K562 (cell line): ENCODE results near the gene IRF9. TPM values are rescaled to one million over a fixed set of nuclear protein-coding genes. Genes with fewer than 3 reads are reported as not detected.

Experiments used
- CBX1 ChIP-seq: sonication (generic); IDR thresholded peaks from 2 replicates; pipeline ENCODE4 v1.6.1; 2016; ENCODE audit warnings: antibody characterized with exemption, low read depth, mild to moderate bottlenecking
- CREB3 ChIP-seq: fragments of 450-650 bp; conservative IDR thresholded peaks from 2 replicates; pipeline ENCODE4 v1.6.1; 2016; ENCODE audit warnings: missing genetic modification characterization, low read depth, mild to moderate bottlenecking, missing compliant biosample characterization, moderate library complexity
- FUS ChIP-seq: fragments of 200-400 bp; formaldehyde crosslinking; optimal IDR thresholded peaks from 2 replicates; pipeline ENCODE3; 2017; ENCODE audit warnings: low read depth, low read length
- HDAC1 ChIP-seq, 2 experiments: fragments of 450-650 bp; IDR thresholded peaks; 2 replicates each; pipeline ENCODE4 v1.6.1; 2016 to 2017; ENCODE audit warnings: inconsistent platforms in 1 of 2, mild to moderate bottlenecking in 1 of 2, moderate library complexity in 1 of 2
- LEF1 ChIP-seq: fragments of 450-650 bp; IDR thresholded peaks from 2 replicates; pipeline ENCODE4 v1.6.1; 2016; ENCODE audit warnings: mild to moderate bottlenecking
- NCOA6 ChIP-seq: fragments of 450-650 bp; IDR thresholded peaks from 2 replicates; pipeline ENCODE4 v1.6.1; 2017; ENCODE audit warnings: mild to moderate bottlenecking
- PHF8 ChIP-seq: fragments of 200-600 bp; sonication (generic); IDR thresholded peaks from 2 replicates; pipeline ENCODE4 v1.6.1; 2012; ENCODE audit warnings: mixed run types, mild to moderate bottlenecking, inconsistent platforms, low read length, moderate library complexity, borderline replicate concordance
- RBM17 ChIP-seq: fragments of 200-400 bp; formaldehyde crosslinking; IDR thresholded peaks from 2 replicates; pipeline ENCODE4 v1.6.1; 2017; ENCODE audit warnings: low read depth, mild to moderate bottlenecking, low read length, borderline replicate concordance
- RCOR1 ChIP-seq, 2 experiments: IDR thresholded peaks; 2 replicates each; pipeline ENCODE4 v1.6.1; 2012; ENCODE audit warnings: low read depth in 2 of 2, low read length in 2 of 2, borderline replicate concordance in 1 of 2, improper control_type of control experiment in 1 of 2
- SIN3B ChIP-seq: fragments of 450-650 bp; IDR thresholded peaks from 2 replicates; pipeline ENCODE4 v1.6.1; 2017; ENCODE audit warnings: low read depth, mild to moderate bottlenecking, moderate library complexity
- SREBF2 ChIP-seq: sonication (generic); formaldehyde crosslinking; IDR thresholded peaks from 2 replicates; pipeline ENCODE4 v1.4.0; 2020; ENCODE audit warnings: mild to moderate bottlenecking, missing genetic modification reagents
- TRIM25 ChIP-seq: fragments of 450-650 bp; IDR thresholded peaks from 2 replicates; pipeline ENCODE4 v1.7.0; 2016; ENCODE audit warnings: borderline replicate concordance
- XRCC4 ChIP-seq: IDR thresholded peaks from one replicate; pipeline ENCODE4 v1.6.1; 2011; ENCODE audit not compliant: insufficient read depth, insufficient read length; ENCODE audit errors: extremely low read depth
- ZBTB2 ChIP-seq: fragments of 450-650 bp; IDR thresholded peaks from 2 replicates; pipeline ENCODE4 v1.6.1; 2016; ENCODE audit warnings: antibody characterized with exemption
- ZBTB33 ChIP-seq: sonication (generic); formaldehyde crosslinking; IDR thresholded peaks from 2 replicates; pipeline ENCODE4 v1.8.1; 2023; ENCODE audit warnings: mild to moderate bottlenecking, missing genetic modification reagents
- ZNF143 ChIP-seq: sonication (generic); formaldehyde crosslinking; IDR thresholded peaks from 2 replicates; pipeline ENCODE4 v1.9.0; 2022; ENCODE audit warnings: mild to moderate bottlenecking, missing genetic modification reagents
- polyA plus RNA-seq, 8 experiments: library from polyadenylated mRNA; depleted of rRNA in 4 of 8; stranded (reverse) in 5 of 8; unstranded in 3 of 8; fragments of >200 nt; fragmentation: Nextera tagmentation in 2 of 8; fragmentation: Illumina TruSeq in 1 of 8; extraction: Ambion mirVana in 2 of 8; extraction: Trizol in 1 of 8; gene quantifications; 2 replicates each; pipeline versions ENCODE4 v1.2.1 to v1.2.3, GENCODE V29; 2011 to 2014; ENCODE audit warnings: inconsistent platforms in 1 of 8, missing spikeins in 1 of 8
- total RNA-seq, 7 experiments: library from RNA; depleted of rRNA in 6 of 7; stranded (reverse); fragments of >200 nt in 6 of 7; fragmentation: Illumina TruSeq in 2 of 7; extraction: Trizol in 2 of 7; gene quantifications; 2 replicates each; pipeline versions ENCODE4 v1.2.1 to v1.2.3, GENCODE V29; 2011 to 2021; ENCODE audit warnings: low replicate concordance in 1 of 7
- TF ChIP-seq, protein P1 (sequence below): sonication (generic); formaldehyde crosslinking; IDR thresholded peaks from 2 replicates; pipeline ENCODE4 v1.8.1; 2023; ENCODE audit warnings: mild to moderate bottlenecking, missing genetic modification reagents, moderate library complexity
- TF ChIP-seq, protein P2 (sequence below), 2 experiments: fragments of 450-650 bp in 1 of 2; sonication (generic) in 1 of 2; formaldehyde crosslinking in 1 of 2; IDR thresholded peaks in 1 of 2; conservative IDR thresholded peaks in 1 of 2; 2 replicates each; pipeline versions ENCODE4 v1.6.1 to v1.8.1; 2016 to 2023; ENCODE audit warnings: mild to moderate bottlenecking in 2 of 2, moderate library complexity in 2 of 2, inconsistent platforms in 1 of 2, missing genetic modification reagents in 1 of 2

The IRF9 gene
- total and polyA plus RNA-seq, 9 of the 15 experiments (the other 6 are each of a cell fraction or from before 2014, with no cell fraction given), result 0.79 to 14.8 (median 6.1) TPM

- TF ChIP-seq, protein P1, sequence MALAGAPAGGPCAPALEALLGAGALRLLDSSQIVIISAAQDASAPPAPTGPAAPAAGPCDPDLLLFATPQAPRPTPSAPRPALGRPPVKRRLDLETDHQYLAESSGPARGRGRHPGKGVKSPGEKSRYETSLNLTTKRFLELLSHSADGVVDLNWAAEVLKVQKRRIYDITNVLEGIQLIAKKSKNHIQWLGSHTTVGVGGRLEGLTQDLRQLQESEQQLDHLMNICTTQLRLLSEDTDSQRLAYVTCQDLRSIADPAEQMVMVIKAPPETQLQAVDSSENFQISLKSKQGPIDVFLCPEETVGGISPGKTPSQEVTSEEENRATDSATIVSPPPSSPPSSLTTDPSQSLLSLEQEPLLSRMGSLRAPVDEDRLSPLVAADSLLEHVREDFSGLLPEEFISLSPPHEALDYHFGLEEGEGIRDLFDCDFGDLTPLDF (CRISPR knock-in tag), result no peak
- TF ChIP-seq XRCC4 (no peak), SREBF2 (CRISPR knock-in tag) (no peak), PHF8 (peak; percentile 60; the same call in 1 of the 2 replicates), TRIM25 (no peak), LEF1 (no peak), RCOR1 (IDR thresholded peaks at IDR 0.05; ENCODE audit: borderline replicate concordance in 1 of 2, low read depth in 2 of 2, low read length in 2 of 2) (peak in 1 of 2 experiments; percentile 32; a peak in 1 of 4 replicates), FUS (no peak), ZBTB33 (CRISPR knock-in tag) (no peak), ZBTB2 (no peak), ZNF143 (no peak), SIN3B (peak; percentile 49; the same call in 1 of the 2 replicates), CBX1 (no peak), RBM17 (no peak), CREB3 (tag) (no peak), HDAC1 (IDR thresholded peaks at IDR 0.05) (0 out of 4 replicates have a peak, but pooled peaks of 1 of the 2 experiments have one; percentile 6), NCOA6 (no peak)
- TF ChIP-seq, protein P2, sequence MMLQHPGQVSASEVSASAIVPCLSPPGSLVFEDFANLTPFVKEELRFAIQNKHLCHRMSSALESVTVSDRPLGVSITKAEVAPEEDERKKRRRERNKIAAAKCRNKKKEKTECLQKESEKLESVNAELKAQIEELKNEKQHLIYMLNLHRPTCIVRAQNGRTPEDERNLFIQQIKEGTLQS (IDR thresholded peaks at IDR 0.05), result no peak
- TF ChIP-seq, protein P2 (CRISPR knock-in tag; conservative IDR thresholded peaks at IDR 0.05), result no peak
Measured at GRCh38 chr14:24146978-24147760, 13.9 kb upstream of the IRF9 start, which contains the start of gene RNF31 (continued).
